Prostate gland (tissue), 2 donors: ENCODE results near the gene PANX2.

Experiments used
- POLR2A ChIP-seq: fragments of 450-650 bp; IDR thresholded peaks from one replicate; pipeline ENCODE4 v1.6.1; 2016; ENCODE audit warnings: antibody characterized with exemption, mild to moderate bottlenecking
- TF ChIP-seq, protein P1 (sequence below), 4 experiments: fragments of 200-600 bp in 2 of 4; fragments of 450-650 bp in 2 of 4; sonication (generic) in 2 of 4; IDR thresholded peaks; 1 replicate in 3 of 4; 2 replicates in 1 of 4; pipeline ENCODE4 v1.5.1; 2016 to 2019; ENCODE audit warnings: antibody characterized with exemption in 4 of 4, mild to moderate bottlenecking in 2 of 4, moderate library complexity in 2 of 4

- TF ChIP-seq, protein P1, sequence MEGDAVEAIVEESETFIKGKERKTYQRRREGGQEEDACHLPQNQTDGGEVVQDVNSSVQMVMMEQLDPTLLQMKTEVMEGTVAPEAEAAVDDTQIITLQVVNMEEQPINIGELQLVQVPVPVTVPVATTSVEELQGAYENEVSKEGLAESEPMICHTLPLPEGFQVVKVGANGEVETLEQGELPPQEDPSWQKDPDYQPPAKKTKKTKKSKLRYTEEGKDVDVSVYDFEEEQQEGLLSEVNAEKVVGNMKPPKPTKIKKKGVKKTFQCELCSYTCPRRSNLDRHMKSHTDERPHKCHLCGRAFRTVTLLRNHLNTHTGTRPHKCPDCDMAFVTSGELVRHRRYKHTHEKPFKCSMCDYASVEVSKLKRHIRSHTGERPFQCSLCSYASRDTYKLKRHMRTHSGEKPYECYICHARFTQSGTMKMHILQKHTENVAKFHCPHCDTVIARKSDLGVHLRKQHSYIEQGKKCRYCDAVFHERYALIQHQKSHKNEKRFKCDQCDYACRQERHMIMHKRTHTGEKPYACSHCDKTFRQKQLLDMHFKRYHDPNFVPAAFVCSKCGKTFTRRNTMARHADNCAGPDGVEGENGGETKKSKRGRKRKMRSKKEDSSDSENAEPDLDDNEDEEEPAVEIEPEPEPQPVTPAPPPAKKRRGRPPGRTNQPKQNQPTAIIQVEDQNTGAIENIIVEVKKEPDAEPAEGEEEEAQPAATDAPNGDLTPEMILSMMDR (IDR thresholded peaks at IDR 0.05): no peak
- TF ChIP-seq POLR2A: no peak
Observed at GRCh38 chr22:50216055-50216683, 45.6 kb downstream of the PANX2 start.
